Hepatic stellate cell (primary cell): ENCODE results near the gene ENTHD1.

ENCODE experiments used
- DNase-seq: peaks from one replicate; pipeline ENCODE4 v3.0.0; 2011; ENCODE audit warnings: low spot score

ENTHD1 gene

DNA sequence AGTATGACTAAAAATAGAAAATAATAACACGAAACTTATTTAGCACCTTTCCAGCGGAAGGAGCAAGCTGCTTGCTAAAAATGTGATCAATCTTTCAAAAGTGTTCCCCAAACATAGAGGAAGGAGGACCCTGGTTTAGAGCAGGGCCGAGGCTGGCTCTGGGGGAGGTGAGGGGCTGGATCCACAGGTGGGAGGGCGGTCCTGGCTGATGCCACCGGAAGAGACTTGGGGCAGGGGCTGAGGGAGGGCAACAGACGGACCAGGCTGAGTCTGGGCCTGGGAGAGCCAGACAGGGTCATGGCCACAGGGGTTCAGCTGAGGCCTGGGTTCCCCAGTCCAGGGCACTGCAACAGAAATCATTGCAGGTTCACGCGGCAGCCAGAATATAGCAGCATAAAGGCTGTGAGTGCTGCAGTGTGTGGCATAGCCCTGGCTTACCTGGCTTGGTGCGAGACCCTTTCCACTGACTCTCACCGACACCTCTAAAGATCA lies 179.7 kb downstream of the ENTHD1 start:
- DNase-seq, result no peak

DNA sequence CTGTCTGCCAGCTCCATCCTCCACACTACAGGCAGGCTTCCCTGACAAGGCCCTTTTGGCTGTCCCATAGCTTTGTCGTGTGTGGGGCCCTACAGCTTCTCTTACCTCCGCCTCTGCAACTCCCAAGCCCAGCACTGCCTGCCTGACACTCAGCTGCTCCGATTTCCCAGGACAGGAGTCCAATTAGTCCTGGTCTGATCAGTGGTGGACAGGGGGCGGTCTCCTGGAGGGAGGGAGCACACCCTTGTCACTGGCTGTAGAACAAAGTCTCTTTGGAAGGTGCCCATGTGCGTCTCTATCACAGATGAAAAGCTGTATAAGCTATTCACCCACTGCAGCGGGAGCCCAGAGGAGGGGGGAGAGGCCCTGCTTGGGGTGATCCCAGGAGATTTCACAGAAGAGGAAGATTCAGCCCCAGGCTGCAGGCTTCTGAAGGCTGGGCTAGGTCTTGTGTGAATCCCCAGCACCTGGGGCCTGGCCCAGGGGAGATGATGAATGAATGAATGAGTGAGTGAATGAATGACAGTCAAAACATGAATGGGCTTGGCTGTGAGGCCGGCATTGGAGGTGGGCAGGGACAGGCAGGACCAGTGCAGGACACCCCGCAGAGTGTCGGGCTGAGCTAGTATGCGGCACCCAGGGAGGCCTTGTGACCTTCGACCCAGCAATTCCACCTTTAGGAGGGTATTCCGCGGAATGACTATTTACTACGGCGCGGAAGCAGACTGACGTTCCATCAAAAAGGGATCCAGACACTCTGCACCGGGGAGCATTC lies 180.6 kb downstream of the ENTHD1 start:
- DNase-seq, result no peak

DNA sequence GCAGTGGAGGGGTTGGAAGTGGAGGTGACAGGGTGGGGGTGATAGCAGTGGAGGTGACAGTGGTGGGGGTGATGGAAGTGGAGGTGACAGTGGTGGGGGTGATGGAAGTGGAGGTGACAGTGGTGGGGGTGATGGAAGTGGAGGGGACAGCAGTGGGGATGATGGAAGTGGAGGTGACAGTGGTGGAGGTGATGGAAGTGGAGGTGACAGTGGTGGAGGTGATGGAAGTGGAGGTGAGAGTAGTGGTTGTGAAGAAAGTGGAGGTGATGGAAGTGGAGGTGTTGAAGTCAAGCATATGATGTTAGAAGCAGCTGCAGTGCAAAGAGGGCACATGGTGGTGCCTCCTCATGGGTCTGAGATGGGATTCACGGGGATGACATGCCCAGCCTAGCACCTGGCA lies 181.5 kb downstream of the ENTHD1 start:
- DNase-seq, result no peak

DNA sequence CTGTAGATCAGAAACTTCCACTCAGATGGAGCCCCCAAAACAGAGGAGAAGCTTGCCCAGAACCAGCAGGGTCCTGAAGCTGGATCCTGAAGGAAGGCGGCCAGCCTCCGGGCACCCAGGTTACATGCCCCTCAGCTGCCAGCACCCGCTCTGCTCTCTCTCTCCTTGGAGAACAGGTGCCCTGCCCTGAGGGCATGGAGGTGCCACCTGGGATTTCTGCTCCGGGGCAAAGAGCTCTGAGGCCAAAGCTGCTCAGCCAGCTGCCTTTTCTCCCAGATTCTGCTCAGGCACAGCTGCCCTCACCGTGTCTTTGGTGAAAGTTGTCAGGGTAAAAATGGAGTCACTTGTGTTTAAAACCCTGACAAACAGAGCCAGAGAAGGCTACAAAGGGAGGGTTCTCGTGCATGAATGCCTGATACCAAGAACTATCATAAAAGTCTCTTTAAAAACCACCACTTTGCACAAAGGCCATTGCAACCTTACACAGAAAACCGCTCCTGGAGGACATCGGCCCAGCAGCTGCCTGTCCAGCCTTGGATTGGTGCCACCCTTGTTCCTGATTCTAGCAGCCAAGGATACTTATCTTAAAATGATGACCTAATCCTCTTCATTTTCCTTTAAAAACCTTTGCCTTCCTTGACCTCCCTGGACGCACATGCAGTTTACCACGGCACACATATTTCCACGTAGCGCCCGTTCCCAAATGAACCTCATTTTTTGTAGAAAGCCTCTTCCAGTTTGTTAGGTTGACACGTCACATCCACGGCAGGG lies 183.0 kb downstream of the ENTHD1 start:
- DNase-seq, result no peak

GRCh38 chr22:39707816-39708215 lies 185.7 kb downstream of the ENTHD1 start:
- DNase-seq, result no peak

DNA sequence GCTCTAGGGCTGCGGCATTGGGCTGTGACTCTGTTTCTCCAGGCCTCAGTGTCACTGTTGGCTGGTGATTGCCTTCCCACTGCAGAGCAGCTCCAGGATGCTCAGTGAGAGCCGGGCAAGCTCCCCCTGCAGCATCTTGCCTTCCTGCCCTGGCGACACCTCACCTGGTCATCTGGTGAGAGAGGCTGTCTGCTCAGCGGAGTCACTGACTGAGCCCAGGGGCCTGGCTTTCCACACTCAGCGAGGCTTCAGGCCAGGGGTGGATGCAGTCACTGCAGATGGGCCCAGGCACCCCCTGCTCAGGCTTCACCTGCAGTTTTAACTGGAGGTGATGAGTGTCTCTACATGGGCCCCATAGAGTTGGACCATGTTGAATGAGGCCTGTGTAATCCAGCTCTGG lies 186.2 kb downstream of the ENTHD1 start:
- DNase-seq, result no peak

GRCh38 chr22:39706376-39707140 lies 187.0 kb downstream of the ENTHD1 start:
- no peak for DNase-seq

- DNase-seq, result no peak
Measured at GRCh38 chr22:39705386-39705785, 188.2 kb downstream of the ENTHD1 start.

DNA sequence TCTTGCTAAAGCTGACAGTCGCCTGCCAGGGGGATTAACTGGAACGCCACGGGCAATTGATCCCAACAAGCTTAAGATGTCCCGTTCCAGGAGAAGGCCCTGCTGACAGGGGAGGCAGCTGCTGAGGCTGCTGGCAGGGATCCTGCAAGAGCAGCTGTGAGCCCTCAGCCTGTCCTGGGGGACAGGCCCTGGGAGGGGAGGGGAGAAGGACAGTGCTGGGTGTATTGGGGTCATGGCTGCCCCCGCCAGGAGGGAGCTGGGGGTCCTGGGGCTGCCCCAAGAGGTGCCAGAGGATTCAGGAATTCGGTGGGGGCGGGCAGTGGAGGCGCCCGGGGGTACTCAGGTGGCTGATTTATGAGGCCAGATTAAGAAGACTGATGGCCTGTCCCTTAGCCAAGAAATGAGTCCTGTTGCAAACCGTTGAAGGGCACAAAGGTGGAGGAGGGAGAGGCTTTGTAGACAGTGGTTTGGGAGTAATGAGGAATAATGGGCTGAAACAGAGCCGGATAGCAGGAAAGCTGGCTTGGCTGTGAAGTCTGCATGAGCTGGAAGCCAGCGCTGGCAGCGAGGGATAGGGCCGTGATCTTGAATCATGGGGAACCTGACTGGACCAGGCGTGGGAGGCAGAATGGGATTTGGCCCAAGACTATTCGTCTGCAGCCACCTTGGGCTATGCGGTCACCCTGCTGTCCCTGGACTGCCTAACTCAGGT lies 189.5 kb downstream of the ENTHD1 start:
- DNase-seq, result no peak

- DNase-seq, result no peak
Measured at GRCh38 chr22:39703091-39703490, 190.5 kb downstream of the ENTHD1 start.

DNA sequence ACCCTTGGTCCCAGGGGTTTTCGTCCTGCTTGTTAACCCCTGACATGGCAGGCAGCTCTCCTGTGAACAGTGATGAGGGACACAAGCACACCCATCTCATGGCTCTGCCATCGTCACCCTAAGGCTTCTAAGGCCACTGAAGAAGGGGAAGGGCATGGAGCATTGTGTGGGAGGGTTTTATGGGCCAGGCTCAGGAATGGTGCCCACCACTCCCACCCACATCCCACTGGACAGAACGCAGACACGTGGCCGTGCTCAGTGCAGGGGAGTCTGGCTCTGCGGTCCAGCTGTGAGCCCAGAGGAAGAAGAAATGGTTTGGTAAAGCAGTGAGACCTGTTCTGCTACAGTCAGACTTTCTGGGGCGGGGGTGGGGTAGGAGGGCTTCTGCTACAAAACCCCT lies 193.0 kb downstream of the ENTHD1 start:
- no peak for DNase-seq

DNA sequence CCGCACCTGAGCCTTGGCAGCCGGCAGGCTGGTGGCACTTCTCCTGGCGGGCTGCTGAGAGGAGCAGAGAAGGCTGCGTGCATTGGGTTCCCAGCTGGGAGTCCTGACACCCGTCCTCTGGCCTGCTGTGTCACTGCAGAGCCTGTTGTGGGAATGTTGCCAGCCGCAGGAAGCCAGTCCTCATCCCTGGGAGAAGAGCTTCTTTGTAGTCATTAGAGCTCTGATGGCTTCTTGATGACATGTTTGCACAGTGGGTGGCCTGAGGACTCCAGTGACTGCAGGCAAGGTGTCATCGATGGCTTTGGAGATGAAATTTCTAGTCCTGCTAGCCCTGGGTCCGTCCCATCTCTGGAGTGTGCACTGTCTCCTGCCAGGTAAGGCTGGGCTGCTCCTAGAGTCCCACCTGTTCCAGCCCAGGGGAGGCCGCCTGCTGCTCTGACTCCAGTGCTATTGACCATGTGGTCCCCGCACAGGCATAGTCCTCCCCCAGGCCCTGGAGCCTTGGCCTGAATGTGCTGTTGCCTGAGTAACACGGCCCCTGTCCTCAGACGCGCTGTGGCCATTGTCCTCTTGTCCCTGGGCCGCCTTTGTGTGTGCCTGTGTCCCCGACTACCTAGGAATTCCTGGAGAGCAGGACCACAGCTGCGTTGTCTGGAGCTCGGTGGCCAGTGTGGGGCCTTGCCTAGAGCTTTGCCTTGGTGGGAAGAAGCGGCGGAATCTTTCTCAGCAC lies 193.8 kb downstream of the ENTHD1 start:
- DNase-seq, result no peak

DNA sequence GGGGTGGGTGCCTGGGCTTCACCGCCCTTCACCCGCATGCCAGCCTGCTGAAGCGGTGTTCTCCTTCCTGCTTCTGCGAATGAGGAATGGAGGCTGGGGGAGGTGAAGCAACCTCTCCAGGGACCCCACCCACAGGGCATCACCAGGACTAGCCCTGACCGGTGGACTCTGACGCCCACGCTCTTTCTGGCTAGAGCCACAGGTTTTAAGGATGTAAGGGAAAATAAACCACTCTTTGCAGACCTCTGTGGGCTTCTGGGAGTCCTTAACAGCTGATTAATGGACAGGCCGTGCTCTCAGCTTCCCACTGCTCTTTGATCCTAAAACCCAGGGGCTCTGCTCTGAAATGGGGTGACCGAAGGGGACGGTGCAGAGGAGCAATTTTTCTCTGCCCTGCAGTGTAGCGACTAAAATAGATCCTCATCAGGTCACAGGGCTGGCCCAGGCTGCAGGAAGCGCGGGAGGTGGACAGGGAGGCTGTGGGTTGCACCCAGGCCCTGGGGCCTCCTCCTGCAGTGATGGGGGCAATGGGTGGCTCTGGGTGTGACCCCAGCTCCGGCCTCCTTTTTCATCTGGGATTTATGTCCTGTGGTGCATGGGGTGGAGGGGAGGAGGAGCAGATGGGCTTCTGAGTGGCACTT lies 195.7 kb downstream of the ENTHD1 start:
- DNase-seq, result no peak

DNA sequence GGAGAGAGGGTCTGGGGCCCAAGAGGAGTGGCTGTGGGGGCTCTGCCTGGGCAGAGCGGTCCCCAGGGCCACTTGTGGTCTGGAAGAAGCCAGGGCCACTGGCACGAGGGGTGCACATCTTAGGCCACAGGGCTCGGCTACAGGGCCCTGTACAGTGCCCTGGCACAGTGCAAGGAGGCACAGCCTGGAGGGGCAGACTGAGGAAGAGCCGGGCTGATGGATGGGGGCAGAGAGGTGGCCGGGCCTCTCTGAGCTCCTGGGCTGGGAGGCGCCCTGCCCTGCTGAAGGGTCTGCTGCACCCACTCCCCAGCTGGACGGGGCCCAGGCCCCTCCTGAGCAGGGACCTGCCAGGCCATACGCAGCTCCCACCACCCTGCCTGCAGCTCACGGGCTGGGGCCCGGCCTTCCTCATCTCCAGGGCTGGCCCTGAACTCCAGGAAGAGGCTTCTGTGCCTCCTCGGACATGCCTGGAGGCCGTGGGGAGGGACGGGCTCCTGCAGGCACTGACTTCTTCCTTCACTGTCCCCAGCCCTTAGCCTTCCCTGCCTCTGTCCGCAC lies 199.5 kb downstream of the ENTHD1 start:
- DNase-seq, result no peak
